K562 (cell line): Measurements from ENCODE around the gene MDFIC. TPM values are rescaled to one million over a fixed set of nuclear protein-coding genes. Genes with fewer than 3 reads are reported as not detected.

Experiments used
- ATAC-seq: fragments of 200-7000 bp; cut with Tn5 transposase; 3 replicates; pipeline ENCODE4 v1.9.1; 2020; ENCODE audit warnings: moderate library complexity
- BruUV-seq: library from RNA; stranded (reverse); fragments of 400-500 nt; replicated peaks from 2 replicates; lab custom pipeline; 2021; lab: Mats Ljungman, UMichigan
- CTCF ChIA-PET: fragments of 300-600 bp; formaldehyde crosslinking; extraction: SDS; loops from one replicate; lab custom pipeline; 2021; ENCODE audit warnings: low intra/inter-chr PET ratio; lab: Yijun Ruan, JAX
- POLR2A ChIA-PET: fragments of 300-600, 350-650 bp; sonication (Branson Sonifier 250); formaldehyde crosslinking; extraction: SDS; loops from one replicate; lab custom pipeline; 2021; ENCODE audit warnings: antibody characterized with exemption, inconsistent platforms; lab: Yijun Ruan, JAX
- DNase-seq, 4 experiments: peaks; one replicate each; pipeline versions ENCODE4 v3.0.0 to v3.0.0-alpha.2; 2011 to 2018; ENCODE audit warnings: low spot score in 3 of 4, mixed read lengths in 3 of 4; ENCODE audit errors: extremely low read depth in 1 of 4
- FAIRE-seq: peaks from 2 replicates; lab custom pipeline; 2011; peaks lifted over from hg19 to GRCh38; lab: Jason Lieb, UNC
- H2AFZ ChIP-seq: 2 replicates; pipeline ENCODE4 v1.6.0; 2011; ENCODE audit warnings: low read depth, low read length, control low read depth, inconsistent platforms
- H3K27ac ChIP-seq: fragments of 200-600 bp; 3 replicates; pipeline ENCODE4 v1.8.0; 2011; ENCODE audit warnings: low read depth, mild to moderate bottlenecking, control low read depth, inconsistent platforms, low read length, moderate library complexity, mixed read lengths; ENCODE audit errors: extremely low read depth
- H3K27me3 ChIP-seq, 2 experiments: fragments of 300-600 bp in 1 of 2; 2 replicates in 1 of 2; 3 replicates in 1 of 2; pipeline versions ENCODE4 v1.6.0 to v1.8.0; 2011; ENCODE audit warnings: inconsistent platforms in 2 of 2, low read length in 2 of 2, mild to moderate bottlenecking in 1 of 2, mixed read lengths in 1 of 2, moderate library complexity in 1 of 2; ENCODE audit not compliant: control insufficient read depth in 2 of 2, insufficient read depth in 2 of 2
- H3K36me3 ChIP-seq: fragments of 300-600 bp; 3 replicates; pipeline ENCODE4 v1.8.0; 2011; ENCODE audit warnings: mild to moderate bottlenecking, low read length, inconsistent platforms; ENCODE audit not compliant: control insufficient read depth, insufficient read depth
- H3K4me1 ChIP-seq, 2 experiments: fragments of 200-600 bp in 1 of 2; replicated peaks in 1 of 2; 2 replicates in 1 of 2; 3 replicates in 1 of 2; pipeline versions ENCODE4 v1.5.1 to v1.8.0; 2011; ENCODE audit warnings: inconsistent platforms in 2 of 2, low read length in 2 of 2, mild to moderate bottlenecking in 1 of 2, mixed read lengths in 1 of 2, moderate library complexity in 1 of 2; ENCODE audit not compliant: control insufficient read depth in 2 of 2, insufficient read depth in 2 of 2
- H3K4me2 ChIP-seq: 2 replicates; pipeline ENCODE4 v1.6.1; 2011; ENCODE audit warnings: low read length, control low read depth, inconsistent platforms, mixed read lengths; ENCODE audit not compliant: insufficient read depth
- H3K4me3 ChIP-seq: fragments of 200-600 bp; sonication (generic), shearing (Covaris generic); 2 replicates; pipeline ENCODE4 v1.5.1; 2016; ENCODE audit warnings: control low read depth, inconsistent platforms
- H3K79me2 ChIP-seq: fragments of 200-600 bp; 3 replicates; pipeline ENCODE4 v1.8.0; 2011; ENCODE audit warnings: low read length, inconsistent platforms; ENCODE audit not compliant: control insufficient read depth, insufficient read depth
- H3K9ac ChIP-seq, 2 experiments: 2 replicates each; pipeline versions ENCODE4 v1.6.0 to v1.6.1; 2011; ENCODE audit warnings: low read depth in 2 of 2, low read length in 2 of 2, control low read depth in 1 of 2, inconsistent platforms in 1 of 2, mild to moderate bottlenecking in 1 of 2, mixed read lengths in 1 of 2; ENCODE audit not compliant: insufficient read depth in 1 of 2
- H3K9me1 ChIP-seq: one replicate; pipeline ENCODE4 v1.6.0; 2011; ENCODE audit warnings: inconsistent platforms, mild to moderate bottlenecking, low read length, moderate library complexity; ENCODE audit not compliant: control insufficient read depth, insufficient read depth
- H3K9me3 ChIP-seq: replicated peaks from 2 replicates; pipeline ENCODE4 v1.5.1; 2011; ENCODE audit warnings: low read depth, low read length, inconsistent platforms; ENCODE audit not compliant: control insufficient read depth, insufficient read depth
- H4K20me1 ChIP-seq: replicated peaks from 2 replicates; pipeline ENCODE4 v1.6.1; 2011; ENCODE audit warnings: low read length, inconsistent platforms, mixed read lengths; ENCODE audit not compliant: control insufficient read depth, insufficient read depth
- ATF7 ChIP-seq: fragments of 450-650 bp; IDR thresholded peaks from 2 replicates; pipeline ENCODE4 v1.7.1; 2014; ENCODE audit warnings: mild to moderate bottlenecking, moderate library complexity
- BRF1 ChIP-seq: IDR thresholded peaks from 3 replicates; pipeline ENCODE4 v1.6.1; 2011; ENCODE audit warnings: borderline replicate concordance, mild to moderate bottlenecking; ENCODE audit not compliant: insufficient read length; ENCODE audit errors: extremely low read depth
- CTBP1 ChIP-seq: fragments of 450-650 bp; IDR thresholded peaks from 2 replicates; pipeline ENCODE4 v1.6.1; 2016; ENCODE audit warnings: borderline replicate concordance
- HDAC6 ChIP-seq: IDR thresholded peaks from 2 replicates; pipeline ENCODE4 v1.6.1; 2012; ENCODE audit warnings: low read depth, mild to moderate bottlenecking, control low read depth, inconsistent platforms, low read length, moderate library complexity
- HEY1 ChIP-seq: fragments of 250-450 bp; sonication (Bioruptor Pico); IDR thresholded peaks from 2 replicates; pipeline ENCODE4 v1.5.0; 2020; ENCODE audit warnings: mild to moderate bottlenecking, moderate library complexity, borderline replicate concordance
- KDM2B ChIP-seq: fragments of 250-450 bp; sonication (Bioruptor Pico); IDR thresholded peaks from 2 replicates; pipeline ENCODE4 v1.8.0; 2021; ENCODE audit warnings: mild to moderate bottlenecking, moderate library complexity
- KLF13 ChIP-seq: fragments of 450-650 bp; IDR thresholded peaks from 2 replicates; pipeline ENCODE4 v1.6.1; 2016; ENCODE audit warnings: missing genetic modification characterization, low read depth, mild to moderate bottlenecking, missing compliant biosample characterization, moderate library complexity, borderline replicate concordance
- MEIS2 ChIP-seq: fragments of 450-650 bp; IDR thresholded peaks from 2 replicates; pipeline ENCODE4 v1.6.1; 2014; ENCODE audit warnings: mild to moderate bottlenecking; ENCODE audit not compliant: partially characterized antibody
- MTA1 ChIP-seq: fragments of 450-650 bp; IDR thresholded peaks from 2 replicates; pipeline ENCODE4 v1.6.1; 2017; ENCODE audit warnings: borderline replicate concordance
- MYBL2 ChIP-seq, 2 experiments: fragments of 450-650 bp in 1 of 2; sonication (generic) in 1 of 2; formaldehyde crosslinking in 1 of 2; IDR thresholded peaks; 2 replicates each; pipeline versions ENCODE4 v1.6.1 to v1.8.1; 2017 to 2022; ENCODE audit warnings: borderline replicate concordance in 1 of 2, inconsistent platforms in 1 of 2, low read depth in 1 of 2, mild to moderate bottlenecking in 1 of 2, missing genetic modification reagents in 1 of 2, moderate library complexity in 1 of 2
- PPARD ChIP-seq: fragments of 250-450 bp; sonication (Bioruptor Pico); IDR thresholded peaks from 2 replicates; pipeline ENCODE4 v1.8.0; 2022; ENCODE audit warnings: inconsistent platforms, mild to moderate bottlenecking, moderate library complexity
- RBM22 ChIP-seq: fragments of 200-400 bp; formaldehyde crosslinking; IDR thresholded peaks from 2 replicates; pipeline ENCODE4 v1.6.1; 2018; ENCODE audit warnings: low read length, low read depth; ENCODE audit not compliant: poor library complexity, severe bottlenecking
- SMAD4 ChIP-seq: fragments of 250-450 bp; sonication (Bioruptor Pico); conservative IDR thresholded peaks from 2 replicates; pipeline ENCODE4 v1.8.0; 2021; ENCODE audit warnings: inconsistent platforms, mild to moderate bottlenecking, moderate library complexity
- SMC3 ChIP-seq: conservative IDR thresholded peaks from 2 replicates; pipeline ENCODE4 v1.6.1; 2011; ENCODE audit warnings: low read depth, low read length, improper control_type of control experiment; ENCODE audit not compliant: insufficient read depth
- STAT5B ChIP-seq: fragments of 250-450 bp; sonication (Bioruptor Pico); IDR thresholded peaks from 2 replicates; pipeline ENCODE4 v1.8.0; 2021; ENCODE audit warnings: mild to moderate bottlenecking, inconsistent platforms
- TGIF2 ChIP-seq: sonication (generic); formaldehyde crosslinking; IDR thresholded peaks from 2 replicates; pipeline ENCODE4 v1.8.1; 2022; ENCODE audit warnings: mild to moderate bottlenecking, missing genetic modification reagents, moderate library complexity
- XRCC3 ChIP-seq: fragments of 450-650 bp; IDR thresholded peaks from 2 replicates; pipeline ENCODE4 v1.6.1; 2017; ENCODE audit warnings: mild to moderate bottlenecking, moderate library complexity
- ZNF143 ChIP-seq: sonication (generic); formaldehyde crosslinking; IDR thresholded peaks from 2 replicates; pipeline ENCODE4 v1.9.0; 2022; ENCODE audit warnings: mild to moderate bottlenecking, missing genetic modification reagents
- WGBS: fragments of 100-300 bp; shearing (Covaris generic); methylation state at CpG from one replicate; pipeline ENCODE4 v1.1.6; 2016; ENCODE audit warnings: low coverage, mixed read lengths; ENCODE audit not compliant: insufficient coverage; ENCODE audit errors: missing lambda C conversion rate; 5-methylcytosine and 5-hydroxymethylcytosine counted together
- in situ Hi-C: fragments of 300-500 bp; cut with MboI; formaldehyde crosslinking; loops from 4 replicates; pipeline ENCODE4 v1.15.0; 2018; ENCODE audit warnings: inconsistent platforms, mixed read lengths
- intact Hi-C: fragments of 100-400 bp; cut with micrococcal nuclease; formaldehyde crosslinking; loops from 2 replicates; pipeline ENCODE4 v1.14.2; 2022
- polyA plus RNA-seq, 8 experiments: library from polyadenylated mRNA; depleted of rRNA in 4 of 8; stranded (reverse) in 5 of 8; unstranded in 3 of 8; fragments of >200 nt; fragmentation: Nextera tagmentation in 2 of 8; fragmentation: Illumina TruSeq in 1 of 8; extraction: Ambion mirVana in 2 of 8; extraction: Trizol in 1 of 8; gene quantifications; 2 replicates each; pipeline versions ENCODE4 v1.2.1 to v1.2.3, GENCODE V29; 2011 to 2014; ENCODE audit warnings: inconsistent platforms in 1 of 8, missing spikeins in 1 of 8
- total RNA-seq, 7 experiments: library from RNA; depleted of rRNA in 6 of 7; stranded (reverse); fragments of >200 nt in 6 of 7; fragmentation: Illumina TruSeq in 2 of 7; extraction: Trizol in 2 of 7; gene quantifications; 2 replicates each; pipeline versions ENCODE4 v1.2.1 to v1.2.3, GENCODE V29; 2011 to 2021; ENCODE audit warnings: low replicate concordance in 1 of 7
- TF ChIP-seq, protein P1 (sequence below): sonication (generic); formaldehyde crosslinking; IDR thresholded peaks from 2 replicates; pipeline ENCODE4 v1.8.1; 2023; ENCODE audit warnings: mild to moderate bottlenecking, missing genetic modification reagents, moderate library complexity
- TF ChIP-seq, protein P2 (sequence below): sonication (generic); formaldehyde crosslinking; IDR thresholded peaks from 2 replicates; pipeline ENCODE4 v1.4.0; 2020; ENCODE audit warnings: mild to moderate bottlenecking, missing genetic modification reagents

The MDFIC gene
- total and polyA plus RNA-seq, 9 of the 15 experiments (the other 6 are each of a cell fraction or from before 2014, with no cell fraction given), result 0.13 to 0.24 TPM; not detected in 7

DNA sequence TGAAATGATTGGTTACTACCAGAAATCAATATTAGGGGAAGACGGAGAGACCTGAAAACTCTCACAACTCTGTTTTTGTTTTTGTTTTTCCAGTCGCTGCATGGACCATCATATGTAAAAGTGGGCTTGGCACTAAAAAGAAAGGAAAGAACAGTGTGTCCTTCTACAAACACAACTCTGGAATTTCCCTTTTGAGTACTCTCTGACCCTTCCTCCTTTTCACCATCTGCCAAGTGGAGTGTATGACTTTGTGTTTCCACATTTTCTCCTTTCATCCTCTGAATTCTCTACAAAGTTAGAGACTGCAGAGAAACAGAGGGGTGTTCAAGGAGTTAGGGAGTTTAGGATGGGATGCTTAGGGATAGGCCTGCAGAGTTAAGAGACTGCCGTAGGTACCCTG lies 92.0 kb downstream of the MDFIC start (continued):
- no peak for TF ChIP-seq KDM2B (CRISPR knock-in tag)
- no peak for TF ChIP-seq HDAC6
- TF ChIP-seq TGIF2 (CRISPR knock-in tag), result no peak
- TF ChIP-seq MTA1, result no peak
- TF ChIP-seq SMC3, result no peak
- TF ChIP-seq ZNF143 (CRISPR knock-in tag), result no peak
- no peak for TF ChIP-seq PPARD (CRISPR knock-in tag)
- TF ChIP-seq BRF1, result no peak

DNA sequence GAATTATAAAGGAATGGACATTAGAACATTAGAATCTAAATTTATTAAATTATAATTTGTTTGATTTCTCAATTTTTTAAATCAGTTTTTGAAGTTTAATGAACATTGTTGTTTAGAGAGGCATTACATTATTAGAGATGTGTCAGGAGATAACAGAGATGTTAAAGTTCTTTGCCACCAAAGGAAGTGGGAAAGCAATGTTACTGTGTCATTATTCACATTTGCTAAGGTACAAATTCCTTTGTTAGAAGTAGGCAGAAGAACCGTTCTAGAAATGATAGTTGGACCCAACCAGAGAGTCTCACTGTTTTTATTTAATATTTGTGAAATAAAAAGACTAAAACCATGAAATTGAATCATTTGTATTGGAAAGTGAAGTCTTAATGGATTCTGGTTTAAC lies 92.9 kb downstream of the MDFIC start:
- no TSS peak for BruUV-seq
- TF ChIP-seq CTBP1 (no peak), HEY1 (CRISPR knock-in tag) (no peak), MYBL2 (IDR thresholded peaks at IDR 0.05; ENCODE audit: low read depth) (no peak), MYBL2 (CRISPR knock-in tag; IDR thresholded peaks at IDR 0.05; ENCODE audit: borderline replicate concordance) (no peak), RBM22 (no peak), SMAD4 (CRISPR knock-in tag) (no peak), STAT5B (no peak), KLF13 (tag) (no peak), MEIS2 (no peak), ATF7 (no peak), XRCC3 (no peak)
- TF ChIP-seq, protein P1, sequence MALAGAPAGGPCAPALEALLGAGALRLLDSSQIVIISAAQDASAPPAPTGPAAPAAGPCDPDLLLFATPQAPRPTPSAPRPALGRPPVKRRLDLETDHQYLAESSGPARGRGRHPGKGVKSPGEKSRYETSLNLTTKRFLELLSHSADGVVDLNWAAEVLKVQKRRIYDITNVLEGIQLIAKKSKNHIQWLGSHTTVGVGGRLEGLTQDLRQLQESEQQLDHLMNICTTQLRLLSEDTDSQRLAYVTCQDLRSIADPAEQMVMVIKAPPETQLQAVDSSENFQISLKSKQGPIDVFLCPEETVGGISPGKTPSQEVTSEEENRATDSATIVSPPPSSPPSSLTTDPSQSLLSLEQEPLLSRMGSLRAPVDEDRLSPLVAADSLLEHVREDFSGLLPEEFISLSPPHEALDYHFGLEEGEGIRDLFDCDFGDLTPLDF (CRISPR knock-in tag), result no peak
- TF ChIP-seq, protein P2, sequence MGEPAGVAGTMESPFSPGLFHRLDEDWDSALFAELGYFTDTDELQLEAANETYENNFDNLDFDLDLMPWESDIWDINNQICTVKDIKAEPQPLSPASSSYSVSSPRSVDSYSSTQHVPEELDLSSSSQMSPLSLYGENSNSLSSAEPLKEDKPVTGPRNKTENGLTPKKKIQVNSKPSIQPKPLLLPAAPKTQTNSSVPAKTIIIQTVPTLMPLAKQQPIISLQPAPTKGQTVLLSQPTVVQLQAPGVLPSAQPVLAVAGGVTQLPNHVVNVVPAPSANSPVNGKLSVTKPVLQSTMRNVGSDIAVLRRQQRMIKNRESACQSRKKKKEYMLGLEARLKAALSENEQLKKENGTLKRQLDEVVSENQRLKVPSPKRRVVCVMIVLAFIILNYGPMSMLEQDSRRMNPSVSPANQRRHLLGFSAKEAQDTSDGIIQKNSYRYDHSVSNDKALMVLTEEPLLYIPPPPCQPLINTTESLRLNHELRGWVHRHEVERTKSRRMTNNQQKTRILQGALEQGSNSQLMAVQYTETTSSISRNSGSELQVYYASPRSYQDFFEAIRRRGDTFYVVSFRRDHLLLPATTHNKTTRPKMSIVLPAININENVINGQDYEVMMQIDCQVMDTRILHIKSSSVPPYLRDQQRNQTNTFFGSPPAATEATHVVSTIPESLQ (CRISPR knock-in tag), result no peak

More for the DNA sequence above, 92.9 kb downstream of the MDFIC start:
- Histone ChIP-seq H3K4me2 (no peak overlapping the region), H3K27me3 (no peaks in the 10 kb centered on the region), H3K36me3 (no peaks in the 10 kb centered on the region), H3K9me1 (no peaks in the 10 kb centered on the region), H3K9ac (no peak overlapping the region), H3K4me3 (no peak overlapping the region), H3K79me2 (no peaks in the 10 kb centered on the region), H3K4me1 (no peaks in the 10 kb centered on the region), H2AFZ (no peak overlapping the region), H3K27ac (no peak overlapping the region), H3K9me3 (0 out of 2 replicates have a peak, but pooled peaks cover 2% of the 10 kb centered on the region), H4K20me1 (no peaks in the 10 kb centered on the region)
- ATAC-seq (no peak), DNase-seq (no peak), FAIRE-seq (no peak)
- POLR2A ChIA-PET, result no interaction called here
- in situ Hi-C loops, result no loop called here
- CTCF ChIA-PET, result no interaction called here
- 0% methylated on average over 1 of the region's 1 CpG for WGBS
- intact Hi-C loops, result no loop called here
